Esophagus squamous epithelium (tissue), 4 donors: ENCODE measurements around the gene OTUD5.

ENCODE experiments used
- CTCF ChIP-seq, 6 experiments: fragments of 450-650 bp in 4 of 6; fragments of 200-600 bp in 2 of 6; sonication (generic) in 2 of 6; IDR thresholded peaks; one replicate each; pipeline ENCODE4 v1.5.1; 2016 to 2019; ENCODE audit warnings: antibody characterized with exemption in 6 of 6, mild to moderate bottlenecking in 4 of 6, moderate library complexity in 4 of 6
- POLR2A ChIP-seq, 4 donors: fragments of 450-650 bp; IDR thresholded peaks; one replicate each; pipeline ENCODE4 v1.6.1; 2017; ENCODE audit warnings: antibody characterized with exemption in 4 of 4, mild to moderate bottlenecking in 4 of 4, moderate library complexity in 3 of 4

GRCh38 chrX:48890934-48891401 is 66.4 kb downstream of the OTUD5 start:
- TF ChIP-seq POLR2A (IDR thresholded peaks at IDR 0.05) = no peak
- no peak for TF ChIP-seq CTCF (IDR thresholded peaks at IDR 0.05)
